Measurements from ENCODE around the gene IRF8.

IRF8 gene

GRCh38 chr16:85961988-85962915 is 63.3 kb downstream of the IRF8 start:
- no peak for TF ChIP-seq CTCF (conservative IDR thresholded peaks at IDR 0.05; ENCODE audit: low read depth)
- ChIA-PET CTCF (interaction anchor here (0.7 to 1.3 kb wide), 2 partner anchors 9 to 186 kb away, joined by 3 to 6 read pairs; no protein-coding TSS in a partner anchor), POLR2A (ENCODE audit: low non-redundant PET) (interaction anchor here (0.5 kb wide), 1 partner anchor 59 kb away, joined by 3 read pairs; no protein-coding TSS in a partner anchor)
- no peak overlapping the region for H3K27ac ChIP-seq
- DNase-seq (ENCODE audit: low spot score): no peak

DNA sequence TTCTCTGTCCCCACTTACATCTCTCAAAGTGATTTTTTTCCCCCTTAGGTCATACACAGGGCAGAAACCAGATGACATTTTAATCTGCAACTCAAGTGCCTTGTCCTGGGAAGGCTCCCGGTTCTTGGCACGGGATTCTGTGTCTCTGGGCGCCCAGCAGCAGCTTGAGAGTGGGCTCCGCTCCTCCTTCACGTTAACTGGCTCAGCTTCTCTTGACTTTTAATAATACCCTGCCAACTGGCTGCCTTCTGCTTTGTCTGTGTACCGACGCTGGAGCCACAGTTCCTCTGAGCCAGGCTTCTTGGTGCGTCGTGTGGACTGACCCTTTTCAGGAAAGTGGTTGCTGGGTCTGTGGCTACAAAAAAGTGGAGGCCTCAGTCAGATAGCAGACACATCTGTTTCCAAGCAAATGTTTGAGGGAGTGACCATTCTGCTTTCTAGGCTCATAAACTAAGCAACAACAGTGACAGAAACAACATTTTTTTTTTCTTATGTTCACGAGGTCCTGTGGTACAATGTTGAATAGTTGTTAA is 64.9 kb downstream of the IRF8 start:
- no peak for TF ChIP-seq CTCF (conservative IDR thresholded peaks at IDR 0.05; ENCODE audit: low read depth)
- CTCF ChIA-PET: no interaction called here
- no peak for DNase-seq (ENCODE audit: low spot score)
- no peak overlapping the region for H3K27ac ChIP-seq
- POLR2A ChIA-PET (ENCODE audit: low non-redundant PET): no interaction called here

GRCh38 chr16:85965125-85965524 is 66.2 kb downstream of the IRF8 start:
- DNase-seq (ENCODE audit: low spot score): no peak
- no peak overlapping the region for H3K27ac ChIP-seq
- POLR2A ChIA-PET (ENCODE audit: low non-redundant PET): no interaction called here
- TF ChIP-seq CTCF (conservative IDR thresholded peaks at IDR 0.05; ENCODE audit: low read depth): no peak
- CTCF ChIA-PET: no interaction called here

DNA sequence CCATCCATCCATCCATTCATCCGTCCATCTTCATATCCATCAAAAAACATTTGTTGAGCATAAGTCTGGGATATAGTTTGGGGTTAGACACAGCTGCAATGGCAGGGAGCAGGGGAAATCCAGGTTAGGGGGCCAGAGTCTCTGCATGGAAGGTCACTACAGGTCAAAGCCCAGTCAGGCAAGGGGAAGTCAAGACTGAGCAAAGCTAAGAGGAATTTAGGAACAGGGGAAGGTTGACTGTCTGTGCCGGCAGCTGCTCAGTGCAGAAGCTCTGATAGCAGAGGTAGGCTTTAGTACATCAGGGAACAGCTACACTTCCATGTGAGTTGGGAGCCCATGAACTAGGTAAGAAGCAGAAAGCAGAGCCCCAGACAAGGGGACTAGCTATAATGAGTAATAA is 68.1 kb downstream of the IRF8 start:
- no peak overlapping the region for H3K27ac ChIP-seq
- no peak for DNase-seq (ENCODE audit: low spot score)
- ChIA-PET POLR2A (ENCODE audit: low non-redundant PET) (no interaction called here), CTCF (interaction anchor here (0.6 to 1.0 kb wide), 2 partner anchors 49 to 146 kb away, joined by 3 to 5 read pairs; no protein-coding TSS in a partner anchor)
- no peak for TF ChIP-seq CTCF (conservative IDR thresholded peaks at IDR 0.05; ENCODE audit: low read depth)

GRCh38 chr16:85968041-85968920 is 69.3 kb downstream of the IRF8 start:
- POLR2A ChIA-PET (ENCODE audit: low non-redundant PET): no interaction called here
- no peak for DNase-seq (ENCODE audit: low spot score)
- H3K27ac ChIP-seq: no peak overlapping the region
- no peak for TF ChIP-seq CTCF (conservative IDR thresholded peaks at IDR 0.05; ENCODE audit: low read depth)
- CTCF ChIA-PET: no interaction called here

DNA sequence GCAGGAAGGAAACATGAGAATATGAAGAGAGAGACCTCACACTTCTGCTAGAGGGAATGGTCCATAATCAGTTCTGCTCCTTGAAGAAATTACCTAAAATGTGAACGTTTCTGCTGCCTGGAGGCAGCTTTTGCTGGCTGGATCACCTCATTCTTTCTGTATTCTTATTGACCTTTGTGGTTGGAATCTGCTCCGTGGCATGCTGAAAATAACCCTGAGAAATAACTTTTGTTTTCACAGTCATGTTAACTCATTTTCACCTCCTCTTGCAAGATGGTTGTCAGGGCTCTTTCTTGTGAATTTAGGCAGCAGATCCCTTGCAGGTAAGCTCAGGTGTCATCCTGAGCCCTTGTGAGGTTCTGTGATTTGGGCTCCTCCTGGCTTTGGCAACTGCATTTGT is 70.2 kb downstream of the IRF8 start:
- POLR2A ChIA-PET (ENCODE audit: low non-redundant PET): no interaction called here
- no peak for DNase-seq (ENCODE audit: low spot score)
- H3K27ac ChIP-seq: no peak overlapping the region
- CTCF ChIA-PET: no interaction called here
- TF ChIP-seq CTCF (conservative IDR thresholded peaks at IDR 0.05; ENCODE audit: low read depth): no peak
